ENCODE measurements around the gene CABP1.
"Not testable (repeated sequence)": the region's sequence is repeated elsewhere in the genome, so short reads cannot be mapped to it uniquely, and the experiment has no call there.

CABP1 gene

GRCh38 chr12:120668091-120668867, 27.9 kb downstream of the CABP1 start:
- no peak for DNase-seq

- DNase-seq: no peak
Observed at GRCh38 chr12:120668868-120669840, 28.7 kb downstream of the CABP1 start.

GRCh38 chr12:120670237-120670636, 29.8 kb downstream of the CABP1 start:
- DNase-seq: not testable (repeated sequence)

GRCh38 chr12:120670667-120671066, 30.2 kb downstream of the CABP1 start:
- no peak for DNase-seq

GRCh38 chr12:120674097-120674636, 33.7 kb downstream of the CABP1 start:
- DNase-seq: no peak

GRCh38 chr12:120677765-120678473, 37.5 kb downstream of the CABP1 start:
- no peak for DNase-seq

GRCh38 chr12:120678572-120678971, 38.1 kb downstream of the CABP1 start:
- no peak for DNase-seq

- no peak for DNase-seq
Observed at GRCh38 chr12:120680165-120680738, 39.8 kb downstream of the CABP1 start.

- no peak for DNase-seq
Observed at GRCh38 chr12:120684523-120684932, 44.1 kb downstream of the CABP1 start.

GRCh38 chr12:120685522-120685921, 45.1 kb downstream of the CABP1 start:
- no peak for DNase-seq

GRCh38 chr12:120686151-120686689, 45.8 kb downstream of the CABP1 start:
- peak; percentile 92 for DNase-seq

GRCh38 chr12:120686690-120687577, 46.5 kb downstream of the CABP1 start, which contains the start of gene MLEC:
TSS of gene MLEC (plus strand) at chr12:120687149. CDS start at chr12:120687297, 148 bp downstream.
- peak; percentile 94 for DNase-seq

GRCh38 chr12:120687578-120688289, 47.3 kb downstream of the CABP1 start:
- DNase-seq: no peak

GRCh38 chr12:120688527-120689071, 48.2 kb downstream of the CABP1 start:
- no peak for DNase-seq

GRCh38 chr12:120689397-120690082, 49.1 kb downstream of the CABP1 start:
- DNase-seq: no peak

- no peak for DNase-seq
Observed at GRCh38 chr12:120690083-120690450, 49.6 kb downstream of the CABP1 start.

- no peak for DNase-seq
Observed at GRCh38 chr12:120690978-120691377, 50.6 kb downstream of the CABP1 start.

GRCh38 chr12:120692524-120693033, 52.2 kb downstream of the CABP1 start:
- DNase-seq: no peak

GRCh38 chr12:120693848-120694247, 53.4 kb downstream of the CABP1 start:
- no peak for DNase-seq
